Keratinocyte (primary cell): ENCODE data around the gene RALGPS1. TPM values are rescaled to one million over a fixed set of nuclear protein-coding genes. Genes with fewer than 3 reads are reported as not detected.

ENCODE experiments used
- DNase-seq: peaks from one replicate; pipeline ENCODE4 v3.0.0-alpha.2; 2011; ENCODE audit warnings: low read depth, missing footprints, low spot score
- FAIRE-seq: peaks from 2 replicates; lab custom pipeline; 2011; peaks lifted over from hg19 to GRCh38; lab: Jason Lieb, UNC
- H2AFZ ChIP-seq: 2 replicates; pipeline ENCODE4 v1.6.0; 2012; ENCODE audit warnings: low read length, control low read depth, inconsistent platforms; ENCODE audit not compliant: control insufficient read depth
- H3K27ac ChIP-seq: 2 replicates; pipeline ENCODE4 v1.5.1; 2011; ENCODE audit warnings: low read length; ENCODE audit not compliant: control insufficient read depth, insufficient read depth
- H3K27me3 ChIP-seq: 3 replicates; pipeline ENCODE4 v1.6.0; 2011; ENCODE audit warnings: low read length; ENCODE audit not compliant: control insufficient read depth, insufficient read depth; ENCODE audit errors: extremely low read depth
- H3K36me3 ChIP-seq, 2 experiments: 2 replicates in 1 of 2; 3 replicates in 1 of 2; pipeline ENCODE4 v1.5.1; 2011; ENCODE audit warnings: low read length in 2 of 2, mild to moderate bottlenecking in 1 of 2; ENCODE audit not compliant: control insufficient read depth in 2 of 2, insufficient read depth in 2 of 2; ENCODE audit errors: extremely low read depth in 1 of 2
- H3K4me1 ChIP-seq: 3 replicates; pipeline ENCODE4 v1.5.1; 2011; ENCODE audit warnings: low read length; ENCODE audit not compliant: control insufficient read depth, insufficient read depth; ENCODE audit errors: extremely low read depth
- H3K4me2 ChIP-seq: 3 replicates; pipeline ENCODE4 v1.6.0; 2011; ENCODE audit warnings: low read depth, low read length; ENCODE audit not compliant: control insufficient read depth, insufficient read depth; ENCODE audit errors: extremely low read depth
- H3K4me3 ChIP-seq, 3 experiments: fragments of 200-600 bp in 1 of 3; sonication (generic) in 1 of 3; 2 replicates in 2 of 3; 3 replicates in 1 of 3; pipeline ENCODE4 v1.5.1; 2011 to 2016; ENCODE audit warnings: low read length in 3 of 3, mild to moderate bottlenecking in 3 of 3, control low read depth in 2 of 3, inconsistent platforms in 1 of 3, low read depth in 1 of 3, mixed read lengths in 1 of 3, mixed run types in 1 of 3, moderate library complexity in 1 of 3; ENCODE audit not compliant: control insufficient read depth in 2 of 3, insufficient read depth in 2 of 3; ENCODE audit errors: extremely low read depth in 1 of 3
- H3K79me2 ChIP-seq: 2 replicates; pipeline ENCODE4 v1.6.0; 2012; ENCODE audit warnings: low read length; ENCODE audit not compliant: control insufficient read depth, insufficient read depth
- H3K9ac ChIP-seq: 3 replicates; pipeline ENCODE4 v1.6.0; 2011; ENCODE audit warnings: low read length; ENCODE audit not compliant: control insufficient read depth, insufficient read depth; ENCODE audit errors: extremely low read depth
- H3K9me1 ChIP-seq: 3 replicates; pipeline ENCODE4 v1.6.0; 2011; ENCODE audit warnings: low read length; ENCODE audit not compliant: control insufficient read depth, insufficient read depth; ENCODE audit errors: extremely low read depth
- H3K9me3 ChIP-seq: 2 replicates; pipeline ENCODE4 v1.5.1; 2012; ENCODE audit warnings: low read depth, low read length; ENCODE audit not compliant: control insufficient read depth
- H4K20me1 ChIP-seq: 3 replicates; pipeline ENCODE4 v1.6.0; 2011; ENCODE audit warnings: low read length; ENCODE audit not compliant: control insufficient read depth, insufficient read depth; ENCODE audit errors: extremely low read depth
- CTCF ChIP-seq, 3 experiments: IDR thresholded peaks in 1 of 3; conservative IDR thresholded peaks in 1 of 3; optimal IDR thresholded peaks in 1 of 3; 2 replicates in 2 of 3; 3 replicates in 1 of 3; pipeline versions ENCODE3 to v1.5.1; 2011; ENCODE audit warnings: low read length in 3 of 3, mild to moderate bottlenecking in 3 of 3, moderate library complexity in 2 of 3, control low read depth in 1 of 3, inconsistent platforms in 1 of 3; ENCODE audit not compliant: insufficient read depth in 2 of 3; ENCODE audit errors: extremely low read depth in 1 of 3
- EZH2 ChIP-seq: IDR thresholded peaks from one replicate; pipeline ENCODE4 v1.6.1; 2012; ENCODE audit warnings: inconsistent platforms, mild to moderate bottlenecking, low read length, moderate library complexity
- dilution Hi-C: fragments of 300-500 bp; cut with MboI; formaldehyde crosslinking; loops from one replicate; pipeline ENCODE4 v1.7.0; 2020; ENCODE audit warnings: low sequenced_read_pairs; ENCODE audit not compliant: extremely low pct_ligation_motif_present
- polyA plus RNA-seq, 5 experiments: library from polyadenylated mRNA; depleted of rRNA in 3 of 5; stranded (reverse) in 3 of 5; stranded (forward) in 1 of 5; unstranded in 1 of 5; fragments of >200 nt; gene quantifications; 1 replicate in 1 of 5; 2 replicates in 3 of 5; 3 replicates in 1 of 5; pipeline versions ENCODE4 v1.2.1 to v1.2.3, GENCODE V29; 2011 to 2012; ENCODE audit warnings: missing spikeins in 2 of 5, low read depth in 1 of 5, low replicate concordance in 1 of 5

RALGPS1 gene
- polyA plus RNA-seq, 1 donor (not counting 4 experiments of a cell fraction or from before 2014, with no cell fraction given): 0.56 TPM

- H3K27ac ChIP-seq: no peak overlapping the region
- no peaks in the 10 kb centered on the region for H3K27me3 ChIP-seq
- H3K4me3 ChIP-seq: no peak overlapping the region
- no peaks in the 10 kb centered on the region for H3K79me2 ChIP-seq
- no peak overlapping the region for H2AFZ ChIP-seq
- dilution Hi-C loops: no loop called here
- H3K9me1 ChIP-seq: no peaks in the 10 kb centered on the region
- FAIRE-seq (no peak), DNase-seq (no peak)
- no peak for TF ChIP-seq CTCF (optimal IDR thresholded peaks at IDR 0.05 in 1 of 3, IDR thresholded peaks at IDR 0.05 in 1 of 3, conservative IDR thresholded peaks at IDR 0.05 in 1 of 3; ENCODE audit: extremely low read depth in 1 of 3, insufficient read depth in 2 of 3, low read length in 3 of 3)
- TF ChIP-seq EZH2: no peak
- H3K4me1 ChIP-seq: no peaks in the 10 kb centered on the region
- no peaks in the 10 kb centered on the region for H4K20me1 ChIP-seq
- no peak overlapping the region for H3K9ac ChIP-seq
- H3K9me3 ChIP-seq: no peaks in the 10 kb centered on the region
- H3K4me2 ChIP-seq: no peak overlapping the region
- no peaks in the 10 kb centered on the region for H3K36me3 ChIP-seq
These were observed 168.8 kb downstream of the RALGPS1 start for GRCh38 chr9:127083138-127083980.

GRCh38 chr9:127084076-127085039 lies 169.8 kb downstream of the RALGPS1 start:
- Histone ChIP-seq H3K36me3 (no peaks in the 10 kb centered on the region), H3K4me2 (no peak overlapping the region), H4K20me1 (no peaks in the 10 kb centered on the region), H3K27ac (no peak overlapping the region), H2AFZ (no peak overlapping the region), H3K27me3 (peaks cover 7% of the 10 kb centered on the region), H3K9me1 (no peaks in the 10 kb centered on the region), H3K79me2 (no peaks in the 10 kb centered on the region), H3K4me3 (no peak overlapping the region), H3K9me3 (no peaks in the 10 kb centered on the region), H3K9ac (no peak overlapping the region), H3K4me1 (no peaks in the 10 kb centered on the region)
- FAIRE-seq: no peak
- DNase-seq: no peak
- dilution Hi-C loops: no loop called here
- TF ChIP-seq EZH2: no peak
- TF ChIP-seq CTCF (optimal IDR thresholded peaks at IDR 0.05 in 1 of 3, IDR thresholded peaks at IDR 0.05 in 1 of 3, conservative IDR thresholded peaks at IDR 0.05 in 1 of 3; ENCODE audit: extremely low read depth in 1 of 3, insufficient read depth in 2 of 3, low read length in 3 of 3): no peak
